HG03354 (cell line): ENCODE measurements around the gene TTYH2.
"Not testable (repeated sequence)": the region's sequence is repeated elsewhere in the genome, so short reads cannot be mapped to it uniquely, and the experiment has no call there.

ENCODE experiments used
- ATAC-seq: cut with Tn5 transposase; IDR thresholded peaks from one replicate; pipeline ENCODE4 v1.9.1; 2021; ENCODE audit warnings: mild to moderate bottlenecking; ENCODE audit not compliant: unreplicated experiment, poor library complexity, severe bottlenecking

The TTYH2 gene, protein sequence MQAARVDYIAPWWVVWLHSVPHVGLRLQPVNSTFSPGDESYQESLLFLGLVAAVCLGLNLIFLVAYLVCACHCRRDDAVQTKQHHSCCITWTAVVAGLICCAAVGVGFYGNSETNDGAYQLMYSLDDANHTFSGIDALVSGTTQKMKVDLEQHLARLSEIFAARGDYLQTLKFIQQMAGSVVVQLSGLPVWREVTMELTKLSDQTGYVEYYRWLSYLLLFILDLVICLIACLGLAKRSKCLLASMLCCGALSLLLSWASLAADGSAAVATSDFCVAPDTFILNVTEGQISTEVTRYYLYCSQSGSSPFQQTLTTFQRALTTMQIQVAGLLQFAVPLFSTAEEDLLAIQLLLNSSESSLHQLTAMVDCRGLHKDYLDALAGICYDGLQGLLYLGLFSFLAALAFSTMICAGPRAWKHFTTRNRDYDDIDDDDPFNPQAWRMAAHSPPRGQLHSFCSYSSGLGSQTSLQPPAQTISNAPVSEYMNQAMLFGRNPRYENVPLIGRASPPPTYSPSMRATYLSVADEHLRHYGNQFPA

DNA sequence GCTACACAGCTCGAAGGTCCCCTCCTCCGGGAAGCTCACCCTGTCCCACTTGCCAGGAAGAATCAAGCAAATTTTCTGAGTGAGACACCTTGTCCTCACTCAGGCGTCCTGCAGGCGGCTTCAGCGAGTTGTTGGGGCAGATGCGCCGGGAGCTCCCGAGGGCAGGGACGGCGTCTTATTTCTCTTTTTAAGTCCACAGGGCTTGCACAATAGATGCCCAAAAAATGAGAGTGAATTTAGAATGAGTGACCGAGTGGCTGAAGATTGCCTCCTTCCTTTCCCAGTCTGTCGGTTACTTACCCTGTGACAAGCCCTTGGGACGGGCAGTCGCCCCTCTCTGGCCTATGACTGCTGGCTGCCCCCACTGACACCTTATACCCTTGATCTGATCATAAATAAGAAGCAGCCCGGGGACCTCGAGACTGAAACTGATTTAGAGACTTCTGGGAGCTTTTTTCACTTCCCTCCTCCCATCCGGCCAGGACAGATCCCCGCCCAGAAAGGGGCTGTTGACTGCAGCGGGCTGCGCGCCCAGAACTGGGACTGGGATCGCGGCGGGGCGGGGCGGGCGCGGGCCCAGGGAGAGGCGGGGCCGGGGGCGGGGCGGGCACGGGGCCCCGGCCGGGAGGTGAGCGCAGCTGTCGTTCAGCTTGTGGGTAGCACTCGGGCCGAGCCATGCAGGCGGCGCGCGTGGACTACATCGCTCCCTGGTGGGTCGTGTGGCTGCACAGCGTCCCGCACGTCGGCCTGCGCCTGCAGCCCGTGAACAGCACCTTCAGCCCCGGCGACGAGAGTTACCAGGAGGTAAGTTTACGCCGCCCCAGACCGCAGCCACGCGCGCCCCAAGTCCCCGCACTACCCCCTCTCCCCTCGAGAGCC is at the start of gene TTYH2:
Gene TTYH2 (plus strand): TSS at position 659 of the 879 bp plus-strand sequence. CDS start 17 bp downstream, at position 676.
- ATAC-seq = peak; percentile 61

- no peak for ATAC-seq
Measured at GRCh38 chr17:74163836-74164235, 49.5 kb upstream of the TTYH2 start.

DNA sequence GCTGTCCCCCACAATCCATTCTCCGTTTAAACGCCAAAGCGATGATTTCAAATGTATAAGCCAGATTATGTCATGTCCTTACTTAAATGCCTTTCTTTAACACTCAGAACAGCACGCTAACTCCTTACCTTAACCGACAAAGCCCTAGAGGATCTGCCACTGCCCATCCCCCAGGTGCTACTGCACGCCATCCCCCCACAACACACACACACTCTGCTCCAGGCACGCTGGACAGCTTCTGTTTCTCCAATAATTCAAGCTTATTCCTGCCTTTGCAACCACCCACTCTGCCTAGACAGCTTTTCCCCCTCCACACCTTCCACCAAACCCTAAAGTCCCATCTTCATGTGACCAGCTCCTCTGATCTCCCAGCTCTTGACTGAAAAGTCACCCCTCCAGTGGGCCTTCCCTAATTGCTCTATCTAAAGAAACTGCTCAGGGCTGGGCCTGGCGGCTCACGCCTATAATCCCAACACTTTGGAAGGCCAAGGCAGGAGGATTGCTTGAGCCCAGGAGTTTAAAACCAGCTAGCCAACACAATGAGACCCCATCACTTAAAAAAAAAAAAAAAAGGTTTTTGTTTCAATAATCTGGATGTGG is 48.8 kb upstream of the TTYH2 start:
- ATAC-seq = no peak

- ATAC-seq = no peak
Measured at GRCh38 chr17:74165797-74166365, 47.5 kb upstream of the TTYH2 start.

- ATAC-seq = no peak
Measured at GRCh38 chr17:74170924-74171323, 42.4 kb upstream of the TTYH2 start.

DNA sequence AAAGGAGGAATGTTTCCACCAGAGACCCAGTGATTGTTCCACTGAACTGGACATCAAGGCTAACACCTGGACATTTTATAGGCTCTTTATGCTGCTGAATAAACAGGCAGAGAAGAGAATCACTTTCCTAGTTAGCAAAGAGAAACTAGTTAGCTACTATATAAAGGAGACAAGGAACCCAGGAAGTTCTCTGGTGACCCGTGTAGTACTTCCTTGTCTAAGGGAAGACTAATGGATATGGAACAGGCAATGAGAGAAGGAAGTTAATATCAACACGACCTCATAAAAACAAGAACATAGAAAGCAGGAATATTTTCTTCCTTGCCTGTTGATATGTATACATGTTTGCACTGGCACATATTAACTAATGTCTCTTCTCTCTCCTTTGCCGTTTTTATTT is 40.7 kb upstream of the TTYH2 start:
- no peak for ATAC-seq

DNA sequence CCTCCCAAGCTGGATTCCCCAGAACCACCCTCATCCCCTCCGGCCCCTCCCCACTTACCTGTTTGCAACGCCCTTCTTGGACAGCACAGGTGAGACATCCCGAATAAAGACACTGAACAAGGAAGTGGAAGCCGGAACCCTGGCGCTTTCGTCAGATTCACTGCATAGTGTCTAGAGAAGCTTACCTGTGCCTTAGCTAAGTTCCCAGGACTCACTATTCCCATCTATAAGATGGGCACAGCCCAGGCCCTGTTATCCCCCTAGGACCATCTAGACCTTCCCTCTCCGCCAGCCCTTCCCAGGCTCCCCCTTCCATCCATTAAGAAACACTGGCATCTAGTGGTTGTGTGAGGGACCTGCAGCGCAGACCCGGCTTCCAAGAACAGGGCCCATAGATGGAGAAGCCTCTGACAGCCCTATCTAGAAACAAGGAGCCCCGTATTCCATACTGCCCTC is 36.8 kb upstream of the TTYH2 start:
- ATAC-seq = peak; percentile 62

DNA sequence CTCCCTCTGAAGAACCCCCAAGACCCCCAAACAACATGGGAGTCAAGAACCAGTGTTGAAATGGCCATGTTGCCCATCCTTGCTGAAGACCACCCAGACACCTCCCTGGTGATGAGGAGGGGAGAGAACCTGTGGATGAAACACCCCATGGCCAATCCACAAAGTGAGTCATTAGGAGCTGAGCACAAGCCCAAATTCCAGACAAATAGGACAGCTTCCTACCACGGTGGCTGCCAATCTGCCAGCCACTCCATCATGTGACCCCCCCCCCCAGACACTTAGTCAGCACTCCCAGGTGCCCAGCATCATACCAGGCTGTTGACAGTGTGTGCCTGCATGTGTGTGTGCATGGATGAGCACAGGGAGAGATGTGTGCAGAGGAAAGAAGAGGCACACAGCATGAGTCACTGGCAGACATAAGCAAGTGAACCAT is 36.3 kb upstream of the TTYH2 start:
- ATAC-seq = no peak

- ATAC-seq = no peak
Measured at GRCh38 chr17:74179576-74179975, 33.8 kb upstream of the TTYH2 start.

- no peak for ATAC-seq
Measured at GRCh38 chr17:74180336-74180735, 33.0 kb upstream of the TTYH2 start.

DNA sequence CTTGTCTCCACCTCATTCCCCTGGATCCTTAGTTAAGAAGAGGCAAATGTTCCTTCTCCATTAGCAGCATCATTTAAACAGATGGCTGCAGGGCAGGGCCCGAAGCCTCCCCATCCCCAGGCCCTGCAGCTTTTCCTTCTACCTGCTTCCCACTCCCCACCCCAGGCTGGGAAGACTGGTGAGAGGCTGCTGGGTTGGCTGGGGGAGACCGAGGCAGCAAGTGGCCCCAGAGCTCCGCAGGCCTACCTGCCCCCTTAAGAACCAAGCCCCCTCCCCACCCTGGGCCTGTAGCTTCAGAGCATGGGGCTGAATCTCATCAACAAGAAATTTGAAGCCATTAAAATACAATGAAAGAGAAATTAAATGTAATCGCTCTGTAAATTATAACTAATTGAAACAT is 32.0 kb upstream of the TTYH2 start:
- no peak for ATAC-seq

- ATAC-seq = no peak
Measured at GRCh38 chr17:74182041-74182723, 31.2 kb upstream of the TTYH2 start.

GRCh38 chr17:74183411-74183810 is 30.0 kb upstream of the TTYH2 start:
- no peak for ATAC-seq

GRCh38 chr17:74185571-74186185 is 27.7 kb upstream of the TTYH2 start:
- ATAC-seq = no peak

DNA sequence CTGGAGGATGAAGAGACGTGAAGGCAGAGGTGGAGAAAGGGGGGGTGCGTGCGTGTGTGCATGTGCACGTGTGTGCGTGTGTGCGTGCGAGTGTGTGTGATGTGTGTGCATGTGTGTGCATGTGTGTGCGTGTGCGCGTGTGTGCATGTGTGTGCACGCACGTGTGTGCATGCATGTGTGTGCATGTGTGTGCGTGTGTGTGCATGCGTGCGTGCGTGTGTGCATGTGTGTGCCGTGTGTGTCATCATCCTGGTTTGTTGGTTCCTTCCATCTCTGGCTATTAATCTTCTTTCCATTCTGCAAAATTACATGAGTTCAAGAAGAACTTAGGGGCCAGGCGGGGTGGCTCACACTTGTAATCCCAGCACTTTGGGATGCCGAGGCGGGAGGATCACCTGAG is 26.9 kb upstream of the TTYH2 start:
- no peak for ATAC-seq

DNA sequence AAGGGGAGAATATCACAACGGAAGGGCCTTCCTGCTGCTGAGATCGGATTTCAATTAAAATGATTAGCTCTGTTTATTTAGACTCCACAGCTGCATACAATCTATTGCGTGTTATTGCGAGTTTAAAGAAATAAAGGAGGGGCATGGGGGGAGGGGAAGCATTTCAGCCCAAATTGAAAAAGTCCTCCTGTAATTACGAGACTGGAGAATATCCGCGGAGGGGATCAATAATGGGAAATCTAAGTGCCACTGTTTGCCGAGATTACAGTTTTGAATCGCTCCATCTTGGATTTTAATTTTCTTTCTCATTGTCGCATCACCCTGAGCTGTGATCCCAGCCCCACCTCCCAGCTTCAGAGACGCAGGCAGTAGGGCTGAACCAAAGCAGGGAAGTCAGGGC is 25.6 kb upstream of the TTYH2 start:
- ATAC-seq = no peak

DNA sequence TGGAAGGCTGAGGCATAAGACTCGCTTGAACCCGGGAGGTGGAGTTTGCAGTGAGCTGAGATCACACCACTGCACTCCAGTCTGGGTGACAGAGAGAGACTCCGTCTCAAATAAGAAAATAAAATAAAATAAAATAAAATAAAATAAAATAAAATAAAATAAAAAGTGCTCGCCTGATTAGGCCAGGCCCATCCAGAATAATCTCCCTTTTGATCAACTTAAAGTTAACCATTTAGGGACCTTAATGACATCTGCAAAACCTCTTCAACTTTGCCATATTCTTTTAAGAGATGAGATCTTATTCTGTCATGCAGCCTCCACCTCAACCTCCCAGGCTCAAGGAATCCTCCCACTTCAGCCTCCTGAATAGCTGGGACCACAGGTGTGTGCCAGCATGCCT is 24.7 kb upstream of the TTYH2 start:
- not testable (repeated sequence) for ATAC-seq

- ATAC-seq = no peak
Measured at GRCh38 chr17:74190154-74190553, 23.2 kb upstream of the TTYH2 start.
